Tibial artery (tissue), 4 donors: ENCODE results near the gene CAMKK2.

ENCODE experiments used
- DNase-seq, 2 donors: peaks; one replicate each; pipeline ENCODE4 v3.0.0-alpha.2; 2019
- H3K27ac ChIP-seq, 2 donors: fragments of 200-600 bp; sonication (generic) in 1 of 2; 1 replicate in 1 of 2; 2 replicates in 1 of 2; pipeline ENCODE4 v1.5.1; 2018 to 2019; ENCODE audit warnings: mild to moderate bottlenecking in 1 of 2
- H3K27me3 ChIP-seq, 2 donors: fragments of 200-600 bp; sonication (generic) in 1 of 2; one replicate each; pipeline versions ENCODE4 v1.5.1 to v1.6.0; 2016 to 2019
- H3K36me3 ChIP-seq, 3 donors: fragments of 200-600 bp; sonication (generic) in 2 of 3; one replicate each; pipeline ENCODE4 v1.5.1; 2016 to 2019; ENCODE audit warnings: mild to moderate bottlenecking in 2 of 3
- H3K4me1 ChIP-seq, 4 donors: fragments of 200-600 bp; sonication (generic) in 2 of 4; 1 replicate in 3 of 4; 2 replicates in 1 of 4; pipeline ENCODE4 v1.5.1; 2016 to 2019
- H3K4me3 ChIP-seq, 2 donors: fragments of 200-600 bp; sonication (generic) in 1 of 2; 1 replicate in 1 of 2; 2 replicates in 1 of 2; pipeline ENCODE4 v1.5.1; 2018 to 2019; ENCODE audit warnings: mild to moderate bottlenecking in 2 of 2
- H3K9me3 ChIP-seq, 3 donors: fragments of 200-600 bp; sonication (generic) in 1 of 3; one replicate each; pipeline ENCODE4 v1.5.1; 2016 to 2019
- intact Hi-C: fragments of 100-400 bp; cut with DNase I; formaldehyde crosslinking; loops from one replicate; pipeline ENCODE4 v1.15.0; 2023; ENCODE audit warnings: low total_unique reads
- TF ChIP-seq, protein P1 (sequence below), 2 experiments: fragments of 200-600 bp in 1 of 2; fragments of 450-650 bp in 1 of 2; IDR thresholded peaks; one replicate each; pipeline ENCODE4 v1.5.1; 2017 to 2019; ENCODE audit warnings: antibody characterized with exemption in 2 of 2, mild to moderate bottlenecking in 1 of 2, moderate library complexity in 1 of 2

Gene CAMKK2

DNA sequence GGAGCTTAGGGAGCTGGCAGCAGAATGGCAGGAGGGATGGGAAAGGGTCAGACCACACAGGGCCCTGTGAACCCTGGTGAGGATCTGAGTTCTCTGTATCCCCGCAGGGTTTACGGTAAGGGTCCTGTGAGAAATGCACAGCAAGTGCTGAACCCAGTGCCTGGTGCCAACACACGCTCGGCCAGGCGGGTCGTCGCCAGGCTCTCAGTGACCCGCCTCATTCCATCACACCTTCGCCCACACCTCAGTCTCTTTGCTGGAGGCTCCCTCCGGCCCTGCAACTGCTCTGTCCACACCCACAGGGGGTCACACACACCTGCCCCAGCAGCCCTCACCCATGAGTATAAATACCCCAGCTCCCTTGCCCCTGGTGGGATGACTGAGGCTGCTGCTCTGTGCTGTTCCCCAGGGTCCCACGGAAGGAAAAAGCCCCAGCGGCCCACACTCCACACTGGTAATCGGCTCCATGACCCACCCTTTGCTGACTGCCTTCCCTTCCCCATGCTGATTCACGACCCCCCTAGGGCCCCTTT, 23.1 kb downstream of the CAMKK2 start:
- no peaks in the 10 kb centered on the region for H3K4me1 ChIP-seq
- H3K27me3 ChIP-seq = no peaks in the 10 kb centered on the region
- DNase-seq = no peak
- H3K4me3 ChIP-seq = no peak overlapping the region
- no peak overlapping the region for H3K27ac ChIP-seq
- peaks cover 6 to 57% (median 42%) of the 10 kb centered on the region in 3 donors for H3K36me3 ChIP-seq
- intact Hi-C loops = no loop called here
- TF ChIP-seq, protein P1, sequence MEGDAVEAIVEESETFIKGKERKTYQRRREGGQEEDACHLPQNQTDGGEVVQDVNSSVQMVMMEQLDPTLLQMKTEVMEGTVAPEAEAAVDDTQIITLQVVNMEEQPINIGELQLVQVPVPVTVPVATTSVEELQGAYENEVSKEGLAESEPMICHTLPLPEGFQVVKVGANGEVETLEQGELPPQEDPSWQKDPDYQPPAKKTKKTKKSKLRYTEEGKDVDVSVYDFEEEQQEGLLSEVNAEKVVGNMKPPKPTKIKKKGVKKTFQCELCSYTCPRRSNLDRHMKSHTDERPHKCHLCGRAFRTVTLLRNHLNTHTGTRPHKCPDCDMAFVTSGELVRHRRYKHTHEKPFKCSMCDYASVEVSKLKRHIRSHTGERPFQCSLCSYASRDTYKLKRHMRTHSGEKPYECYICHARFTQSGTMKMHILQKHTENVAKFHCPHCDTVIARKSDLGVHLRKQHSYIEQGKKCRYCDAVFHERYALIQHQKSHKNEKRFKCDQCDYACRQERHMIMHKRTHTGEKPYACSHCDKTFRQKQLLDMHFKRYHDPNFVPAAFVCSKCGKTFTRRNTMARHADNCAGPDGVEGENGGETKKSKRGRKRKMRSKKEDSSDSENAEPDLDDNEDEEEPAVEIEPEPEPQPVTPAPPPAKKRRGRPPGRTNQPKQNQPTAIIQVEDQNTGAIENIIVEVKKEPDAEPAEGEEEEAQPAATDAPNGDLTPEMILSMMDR (IDR thresholded peaks at IDR 0.05) = no peak
- no peaks in the 10 kb centered on the region for H3K9me3 ChIP-seq

DNA sequence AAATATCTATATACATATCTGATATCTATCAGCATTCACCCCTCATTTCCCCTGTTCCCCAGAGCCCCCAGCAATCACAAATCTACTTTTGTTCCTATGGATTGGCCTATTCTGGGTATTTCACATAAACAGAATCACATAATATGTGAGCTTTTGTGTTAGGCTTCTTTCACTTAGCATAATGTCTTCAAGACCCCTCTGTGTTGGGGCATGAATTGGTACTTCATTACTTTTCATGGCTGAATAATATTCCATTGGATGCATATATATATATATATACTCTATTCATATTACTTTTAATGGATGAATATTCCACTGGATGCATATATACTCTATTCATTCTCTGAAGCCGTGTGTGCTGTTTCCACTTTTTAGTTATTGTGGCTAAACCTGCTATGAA, 28.7 kb downstream of the CAMKK2 start:
- Histone ChIP-seq H3K36me3 (peaks cover 40 to 84% (median 68%) of the 10 kb centered on the region in 3 donors), H3K4me1 (no peaks in the 10 kb centered on the region), H3K27me3 (no peaks in the 10 kb centered on the region), H3K27ac (no peak overlapping the region), H3K4me3 (no peak overlapping the region), H3K9me3 (no peaks in the 10 kb centered on the region)
- intact Hi-C loops = no loop called here
- no peak for DNase-seq
- TF ChIP-seq, protein P1 (IDR thresholded peaks at IDR 0.05) = no peak

DNA sequence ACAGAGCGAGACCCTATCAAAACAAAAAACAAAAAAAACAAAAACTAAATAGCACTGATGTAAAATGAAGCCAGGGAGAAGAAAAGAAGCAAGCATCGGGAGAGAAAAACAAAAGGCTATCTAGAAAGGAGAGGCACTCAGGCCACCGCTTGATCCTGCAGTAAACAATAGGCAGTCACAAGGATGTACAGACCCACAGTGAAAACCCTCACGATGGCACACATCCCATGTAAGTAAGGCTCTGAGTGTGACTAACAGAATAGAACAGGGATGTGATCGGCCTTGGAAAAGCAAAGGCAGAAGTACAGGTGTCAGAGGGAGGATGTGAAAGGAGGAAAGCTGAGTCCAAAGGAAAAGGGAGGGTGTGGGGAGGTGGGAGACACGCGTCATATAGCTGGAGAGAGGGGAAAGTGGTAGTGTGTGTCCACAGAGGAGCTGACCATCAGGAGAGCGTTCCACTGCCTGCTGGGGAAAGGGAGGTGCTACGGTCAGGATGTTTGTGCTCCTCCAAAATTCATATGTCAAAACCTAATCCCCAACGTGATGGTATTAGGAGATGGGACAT, 31.5 kb downstream of the CAMKK2 start:
- no peaks in the 10 kb centered on the region for H3K4me1 ChIP-seq
- TF ChIP-seq, protein P1 (IDR thresholded peaks at IDR 0.05) = no peak
- no peaks in the 10 kb centered on the region for H3K9me3 ChIP-seq

DNA sequence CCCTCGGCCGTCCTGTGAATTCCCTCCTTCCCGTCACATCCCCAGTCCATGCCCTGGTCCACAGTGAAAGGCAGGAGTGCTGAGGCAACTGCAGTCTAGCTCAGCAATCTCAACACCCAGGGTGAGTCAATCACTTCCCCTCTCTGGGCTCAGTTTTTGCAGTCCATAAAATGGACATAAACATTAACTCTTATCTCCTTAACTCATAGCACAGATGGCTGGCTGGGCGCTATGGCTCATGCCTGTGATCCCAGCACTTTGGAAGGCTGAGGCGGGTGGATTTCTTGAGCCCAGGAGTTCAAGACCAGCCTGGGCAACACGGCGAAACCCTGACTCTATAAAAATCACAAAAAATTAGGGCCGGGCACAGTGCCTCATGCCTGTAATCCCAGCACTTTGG, 32.4 kb downstream of the CAMKK2 start:
- TF ChIP-seq, protein P1 (IDR thresholded peaks at IDR 0.05) = no peak
- Histone ChIP-seq H3K27me3 (no peaks in the 10 kb centered on the region), H3K27ac (no peak overlapping the region), H3K9me3 (no peaks in the 10 kb centered on the region), H3K36me3 (peaks cover 66 to 96% (median 83%) of the 10 kb centered on the region in 3 donors), H3K4me3 (no peak overlapping the region), H3K4me1 (no peaks in the 10 kb centered on the region)
- intact Hi-C loops = no loop called here
- no peak for DNase-seq

More for the DNA sequence above, 31.5 kb downstream of the CAMKK2 start:
- intact Hi-C loops = no loop called here
- no peaks in the 10 kb centered on the region for H3K27me3 ChIP-seq
- H3K36me3 ChIP-seq = peaks cover 57 to 96% (median 84%) of the 10 kb centered on the region in 3 donors
- DNase-seq = no peak
- no peak overlapping the region for H3K4me3 ChIP-seq
- H3K27ac ChIP-seq = no peak overlapping the region

DNA sequence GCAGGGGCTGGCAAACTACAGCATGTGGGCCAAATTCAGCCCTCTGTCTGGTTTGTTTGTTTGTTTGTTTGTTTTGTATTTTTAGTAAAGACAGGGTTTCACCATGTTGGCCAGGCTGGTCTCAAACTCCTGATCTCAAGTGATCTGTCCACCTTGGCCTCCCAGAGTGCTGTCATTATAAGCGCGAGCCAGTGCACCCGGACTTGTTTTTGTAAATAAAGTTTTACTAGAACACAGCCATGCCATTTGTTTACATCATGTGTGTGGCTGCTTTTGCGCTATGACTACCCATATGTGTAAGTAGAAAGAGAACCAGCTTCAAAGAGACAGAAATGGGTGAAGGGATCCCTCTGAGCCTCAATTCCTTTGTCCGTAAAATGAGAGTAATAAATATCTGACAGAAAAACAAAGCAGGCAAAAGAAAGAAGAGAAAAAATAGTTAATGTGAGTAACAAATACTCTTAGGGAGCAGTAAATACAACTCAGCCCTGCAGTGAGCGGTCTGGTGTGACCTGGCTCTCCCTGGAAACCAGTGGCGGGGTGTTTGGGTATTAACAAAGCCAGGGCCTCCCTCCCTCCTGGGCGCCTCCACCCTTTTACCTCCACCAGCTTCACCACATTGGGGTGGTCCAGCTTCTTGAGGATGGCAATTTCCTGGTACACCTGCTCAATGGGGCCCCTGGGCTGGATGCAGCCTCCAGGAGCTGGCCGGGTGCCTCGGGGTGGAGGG, 33.1 kb downstream of the CAMKK2 start:
- Histone ChIP-seq H3K9me3 (no peaks in the 10 kb centered on the region), H3K4me3 (no peak overlapping the region), H3K36me3 (peaks cover 62 to 96% (median 79%) of the 10 kb centered on the region in 3 donors), H3K4me1 (no peaks in the 10 kb centered on the region), H3K27me3 (no peaks in the 10 kb centered on the region), H3K27ac (no peak overlapping the region)
- no peak for DNase-seq
- intact Hi-C loops = no loop called here
- TF ChIP-seq, protein P1 (IDR thresholded peaks at IDR 0.05) = no peak
